ENCODE data around the gene SDK1.

GRCh38 chr7:3486841-3487240 is 185.8 kb downstream of the SDK1 start:
- TF ChIP-seq, protein P1, sequence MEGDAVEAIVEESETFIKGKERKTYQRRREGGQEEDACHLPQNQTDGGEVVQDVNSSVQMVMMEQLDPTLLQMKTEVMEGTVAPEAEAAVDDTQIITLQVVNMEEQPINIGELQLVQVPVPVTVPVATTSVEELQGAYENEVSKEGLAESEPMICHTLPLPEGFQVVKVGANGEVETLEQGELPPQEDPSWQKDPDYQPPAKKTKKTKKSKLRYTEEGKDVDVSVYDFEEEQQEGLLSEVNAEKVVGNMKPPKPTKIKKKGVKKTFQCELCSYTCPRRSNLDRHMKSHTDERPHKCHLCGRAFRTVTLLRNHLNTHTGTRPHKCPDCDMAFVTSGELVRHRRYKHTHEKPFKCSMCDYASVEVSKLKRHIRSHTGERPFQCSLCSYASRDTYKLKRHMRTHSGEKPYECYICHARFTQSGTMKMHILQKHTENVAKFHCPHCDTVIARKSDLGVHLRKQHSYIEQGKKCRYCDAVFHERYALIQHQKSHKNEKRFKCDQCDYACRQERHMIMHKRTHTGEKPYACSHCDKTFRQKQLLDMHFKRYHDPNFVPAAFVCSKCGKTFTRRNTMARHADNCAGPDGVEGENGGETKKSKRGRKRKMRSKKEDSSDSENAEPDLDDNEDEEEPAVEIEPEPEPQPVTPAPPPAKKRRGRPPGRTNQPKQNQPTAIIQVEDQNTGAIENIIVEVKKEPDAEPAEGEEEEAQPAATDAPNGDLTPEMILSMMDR (IDR thresholded peaks at IDR 0.05; ENCODE audit: low read depth, low read length, missing input control): no peak
- TF ChIP-seq MAX (IDR thresholded peaks at IDR 0.05): no peak
- no peak for TF ChIP-seq RAD21 (IDR thresholded peaks at IDR 0.05)
- TF ChIP-seq ATF3 (IDR thresholded peaks at IDR 0.05): no peak
- no peak for TF ChIP-seq EGR1 (IDR thresholded peaks at IDR 0.05; ENCODE audit: low read depth in 2 of 2)
- TF ChIP-seq SP1 (IDR thresholded peaks at IDR 0.05): no peak
- no peak for TF ChIP-seq HNF4G (IDR thresholded peaks at IDR 0.05)
- no peak for TF ChIP-seq GABPA (IDR thresholded peaks at IDR 0.05 in 1 of 2, conservative IDR thresholded peaks at IDR 0.05 in 1 of 2)

All from liver (tissue), 3 donors.